NOMO-1 treated with DMSO at 0.1 percent for 48 hours (cell line): Measurements from ENCODE around the gene EMX1.

Experiments used
- DNase-seq: peaks from one replicate; lab custom pipeline; 2025; ENCODE audit not compliant: unreplicated experiment; lab: John Stamatoyannopoulos, UW

EMX1 gene

DNA sequence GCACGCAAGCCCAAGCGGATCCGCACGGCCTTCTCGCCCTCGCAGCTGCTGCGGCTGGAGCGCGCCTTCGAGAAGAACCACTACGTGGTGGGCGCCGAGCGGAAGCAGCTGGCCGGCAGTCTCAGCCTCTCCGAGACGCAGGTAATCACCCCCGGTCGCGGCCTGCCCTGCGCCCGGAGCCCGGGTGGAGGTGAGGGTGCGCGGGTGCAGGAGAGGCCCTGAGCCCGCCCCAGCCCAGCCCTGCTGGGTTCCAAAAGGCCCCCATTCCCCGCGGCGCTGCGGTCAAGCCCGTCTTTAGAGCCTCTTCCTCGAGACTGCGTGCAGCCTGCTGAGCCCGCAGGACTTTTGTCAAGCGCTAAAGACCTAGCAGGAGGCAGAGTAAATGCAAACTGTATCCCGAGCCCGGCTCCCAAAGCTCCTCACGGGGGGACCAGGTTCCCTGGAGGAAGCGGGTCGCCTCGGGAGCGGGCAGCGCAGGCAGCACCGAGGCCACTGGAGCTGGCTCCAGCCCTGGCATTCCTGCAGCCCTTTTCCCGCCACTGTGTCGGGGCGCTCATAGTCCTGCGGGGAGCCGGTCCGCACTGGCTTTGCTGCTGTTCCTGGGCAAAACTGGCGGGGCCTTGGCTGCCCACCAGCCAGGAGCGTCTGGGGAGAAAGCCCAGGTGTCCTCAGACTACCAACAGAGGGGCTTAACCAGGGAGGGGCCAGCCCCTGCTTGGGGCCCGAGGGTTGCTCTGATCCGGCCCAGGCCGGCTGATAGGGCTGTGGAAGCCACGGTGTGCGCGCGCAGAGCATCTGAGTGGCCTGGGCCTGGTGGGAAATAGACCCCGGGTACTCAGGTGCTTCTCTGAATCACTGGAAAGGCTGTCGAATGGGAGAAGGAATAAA is 7.3 kb downstream of the EMX1 start:
- no peak for DNase-seq

DNA sequence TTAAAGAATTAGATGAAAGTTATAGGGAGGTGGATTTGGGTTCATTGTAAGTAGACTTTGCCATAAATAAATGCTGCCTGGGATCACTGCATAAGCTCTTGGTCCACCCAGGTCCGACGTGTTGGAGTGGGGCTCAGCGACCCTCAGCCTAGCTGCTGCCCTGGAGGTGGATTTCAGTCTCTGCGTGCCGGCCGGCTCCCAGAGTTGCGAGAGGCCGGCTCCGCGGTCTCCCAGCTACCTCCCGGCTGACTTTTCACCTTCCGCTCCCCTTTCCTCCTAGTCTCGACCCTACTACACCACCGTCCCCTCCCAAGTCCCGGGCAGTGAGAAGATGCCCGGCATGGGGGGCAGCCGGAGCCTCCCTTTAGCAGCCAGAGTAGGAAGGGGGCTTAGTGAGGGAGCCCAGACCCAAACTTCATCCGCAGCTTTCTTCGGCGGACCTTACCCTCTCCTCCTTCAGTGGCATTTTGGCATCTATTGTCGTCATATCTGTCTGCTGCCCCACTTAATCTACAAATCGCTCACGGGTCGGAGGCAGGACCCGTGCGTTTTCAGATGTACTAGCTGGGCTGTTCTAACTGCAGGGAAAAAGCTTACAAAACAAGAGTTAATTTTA is 8.1 kb downstream of the EMX1 start:
- no peak for DNase-seq

DNA sequence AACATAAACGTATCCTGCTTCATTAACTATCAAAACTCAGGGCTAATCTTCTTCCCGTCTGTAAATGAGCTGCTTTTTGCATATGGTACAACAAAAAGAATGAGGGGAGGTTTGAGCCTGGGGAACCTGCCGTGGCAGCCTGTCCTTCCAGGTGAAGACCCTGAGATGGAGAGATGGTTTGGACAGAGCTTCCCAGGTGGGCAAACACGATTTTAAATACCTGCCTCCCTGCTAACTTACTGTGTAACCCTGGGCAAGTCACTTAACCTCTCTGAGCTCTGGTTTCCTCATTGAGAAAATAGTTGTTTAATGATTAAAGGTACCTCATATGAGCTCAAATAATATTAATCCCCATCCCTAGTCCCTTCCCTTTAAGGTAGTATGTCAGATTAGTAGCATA is 9.0 kb downstream of the EMX1 start:
- no peak for DNase-seq

DNA sequence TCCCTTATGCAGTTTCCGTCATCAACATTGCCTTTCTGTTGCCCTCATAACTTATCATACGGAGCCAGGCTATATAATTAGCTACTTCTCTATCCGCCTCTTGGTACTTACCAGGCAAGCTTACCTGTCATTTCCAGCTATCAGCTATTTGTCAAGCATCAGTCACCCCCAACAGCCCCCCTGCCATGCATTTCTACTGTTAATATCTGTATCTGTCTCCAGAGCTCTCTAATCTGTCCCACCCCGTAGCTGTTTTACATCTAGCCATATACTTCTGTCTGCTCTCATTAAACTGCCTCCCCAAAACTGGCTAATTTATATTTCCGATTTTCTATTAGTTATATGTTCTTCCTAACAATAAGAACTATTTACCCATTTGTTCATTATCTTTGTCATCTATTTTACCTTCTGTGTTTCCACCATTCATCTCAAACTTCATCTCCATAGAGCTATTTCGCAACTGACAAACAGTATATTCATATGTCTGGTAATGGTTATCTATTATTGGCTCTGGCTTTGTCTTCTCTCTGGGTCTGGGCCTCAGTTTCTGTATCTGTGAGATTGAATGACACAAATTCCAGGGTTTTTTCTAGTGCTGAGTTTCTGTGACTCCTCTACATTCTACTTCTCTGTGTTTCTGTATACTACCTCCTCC is 9.6 kb downstream of the EMX1 start:
- no peak for DNase-seq

DNA sequence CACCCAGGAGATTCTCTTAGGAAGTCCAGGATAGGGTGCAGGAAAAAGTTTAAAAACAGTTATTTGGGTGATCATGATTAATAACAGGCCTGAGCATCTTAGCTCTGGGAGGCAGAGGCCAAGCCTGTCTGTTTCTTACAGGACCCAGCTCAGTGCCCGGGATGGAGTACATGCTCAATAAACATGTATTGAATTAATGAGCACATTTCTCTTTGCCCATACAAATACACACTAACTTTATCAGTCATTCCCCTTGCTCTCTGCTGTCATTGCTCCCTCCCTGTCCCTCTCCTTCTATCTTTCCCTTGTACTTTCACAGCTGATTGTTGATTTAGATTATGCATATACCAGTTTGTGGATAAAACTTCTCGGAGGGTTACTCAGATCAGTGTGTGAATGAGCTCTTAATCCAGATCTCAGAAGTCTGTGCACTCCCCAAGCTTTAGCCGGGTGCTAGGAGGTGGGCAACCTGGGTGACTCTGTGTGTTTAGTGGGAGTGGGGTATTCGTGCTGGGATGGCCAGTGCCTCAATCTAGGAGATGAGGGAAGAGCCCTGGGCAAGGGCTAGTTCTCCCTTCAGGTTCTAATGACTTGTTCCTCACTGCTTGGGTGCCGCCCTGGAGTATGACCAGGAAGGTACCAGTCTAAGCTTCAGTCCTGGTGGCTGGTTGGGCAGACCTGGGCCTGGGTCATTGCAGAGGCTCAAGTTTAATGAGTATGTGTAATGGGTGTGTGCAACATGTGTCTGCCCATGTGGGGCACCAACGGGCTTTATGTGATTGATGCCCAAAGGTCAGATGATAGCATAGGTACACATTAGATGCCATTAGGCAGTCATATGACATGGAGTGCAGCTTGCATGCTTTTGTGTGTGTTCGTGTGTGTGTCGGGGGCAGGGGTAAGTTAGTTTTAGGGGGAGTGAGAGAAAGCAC is 10.6 kb downstream of the EMX1 start:
- DNase-seq: no peak

DNA sequence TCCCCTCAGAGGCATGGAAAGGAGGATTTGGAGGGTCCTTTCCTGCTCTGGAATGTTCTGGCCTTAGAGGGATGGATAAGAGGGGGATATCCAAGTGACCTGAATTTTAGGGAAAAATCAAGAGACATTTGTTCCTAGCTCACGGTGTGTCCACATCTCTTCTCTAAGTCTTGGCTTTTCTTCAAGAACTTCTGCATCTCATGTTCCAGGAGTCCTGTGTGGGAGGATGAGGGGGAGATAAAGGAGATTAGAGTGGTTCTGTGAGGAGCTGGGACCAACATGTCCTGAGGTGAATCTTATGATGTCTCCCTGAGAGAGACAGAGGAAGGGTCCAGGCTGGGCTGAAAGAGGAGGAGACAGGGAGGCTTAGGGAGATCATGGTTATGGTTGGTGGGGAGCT is 11.7 kb downstream of the EMX1 start:
- no peak for DNase-seq

DNA sequence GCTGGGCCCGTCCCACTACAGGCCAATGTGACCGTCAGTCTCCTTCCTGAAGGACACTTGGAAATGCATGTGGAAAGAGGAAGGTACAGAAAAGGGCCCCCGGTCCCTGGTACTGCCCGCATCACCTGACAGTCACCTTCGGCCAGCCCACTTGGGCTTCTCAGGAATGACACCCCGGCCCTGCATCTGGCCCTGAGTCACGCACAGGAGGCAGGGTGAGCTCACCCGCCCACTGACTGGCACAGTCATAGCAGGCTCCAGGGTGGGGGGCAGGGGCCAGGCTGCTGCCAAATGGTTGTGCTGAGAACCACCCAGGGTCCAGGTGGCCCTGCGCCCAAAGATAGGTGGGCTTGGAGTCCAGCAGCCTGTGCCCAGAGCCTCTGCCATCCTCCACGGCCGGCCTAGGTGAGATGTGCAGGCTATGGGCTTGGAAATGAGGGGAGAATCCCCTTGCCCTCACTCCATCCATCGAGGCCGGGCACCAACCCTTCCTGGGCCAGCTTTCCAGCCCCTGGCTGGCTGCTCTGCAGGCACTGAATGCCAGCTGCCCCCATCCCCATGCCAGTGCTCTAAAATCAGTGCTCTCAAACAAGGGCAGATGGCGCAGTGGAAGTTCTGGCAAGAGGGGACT is 14.1 kb downstream of the EMX1 start:
- DNase-seq: no peak

DNA sequence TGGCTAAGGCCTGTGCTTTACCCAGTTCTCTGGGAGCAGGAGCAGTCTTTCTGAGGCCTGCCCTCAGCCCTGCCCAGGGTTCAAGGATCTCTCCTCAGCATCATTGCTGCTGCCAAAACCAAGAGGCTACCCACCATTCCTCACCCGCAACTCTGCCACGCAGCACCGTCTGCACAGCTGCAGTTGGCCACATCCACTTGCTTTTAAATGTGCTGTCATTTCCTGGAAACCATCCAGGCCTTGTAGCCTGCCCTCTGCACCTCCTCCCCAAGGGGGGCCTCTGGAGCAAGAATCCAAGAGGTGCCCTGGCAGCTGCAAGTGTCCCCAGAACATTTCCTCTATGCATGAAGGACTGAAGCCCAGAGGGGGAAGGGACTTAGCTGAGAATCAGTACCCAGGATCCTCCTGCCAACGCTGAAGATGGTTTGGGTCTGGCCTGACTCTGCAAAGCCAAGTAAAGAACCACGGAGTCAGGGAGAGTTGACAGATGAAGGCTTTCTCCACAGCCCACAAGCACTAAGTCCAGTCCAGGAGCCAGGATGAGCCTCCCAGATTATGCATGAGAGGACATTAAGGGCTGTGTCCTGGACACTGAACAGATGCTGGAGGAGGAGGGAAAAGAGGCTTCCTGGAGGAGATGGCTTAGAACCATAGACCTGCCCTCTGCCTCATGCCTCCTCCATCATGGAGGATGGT is 14.9 kb downstream of the EMX1 start:
- DNase-seq: no peak

DNA sequence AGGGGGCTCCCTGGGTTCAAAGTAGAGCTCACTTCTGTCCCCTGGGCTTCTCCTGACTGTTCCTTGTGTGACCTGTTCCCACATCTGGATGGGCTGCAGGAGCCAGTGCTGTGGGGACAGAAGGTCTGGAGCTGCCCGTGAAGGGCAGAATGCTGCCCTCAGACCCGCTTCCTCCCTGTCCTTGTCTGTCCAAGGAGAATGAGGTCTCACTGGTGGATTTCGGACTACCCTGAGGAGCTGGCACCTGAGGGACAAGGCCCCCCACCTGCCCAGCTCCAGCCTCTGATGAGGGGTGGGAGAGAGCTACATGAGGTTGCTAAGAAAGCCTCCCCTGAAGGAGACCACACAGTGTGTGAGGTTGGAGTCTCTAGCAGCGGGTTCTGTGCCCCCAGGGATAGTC is 15.5 kb downstream of the EMX1 start:
- no peak for DNase-seq

DNA sequence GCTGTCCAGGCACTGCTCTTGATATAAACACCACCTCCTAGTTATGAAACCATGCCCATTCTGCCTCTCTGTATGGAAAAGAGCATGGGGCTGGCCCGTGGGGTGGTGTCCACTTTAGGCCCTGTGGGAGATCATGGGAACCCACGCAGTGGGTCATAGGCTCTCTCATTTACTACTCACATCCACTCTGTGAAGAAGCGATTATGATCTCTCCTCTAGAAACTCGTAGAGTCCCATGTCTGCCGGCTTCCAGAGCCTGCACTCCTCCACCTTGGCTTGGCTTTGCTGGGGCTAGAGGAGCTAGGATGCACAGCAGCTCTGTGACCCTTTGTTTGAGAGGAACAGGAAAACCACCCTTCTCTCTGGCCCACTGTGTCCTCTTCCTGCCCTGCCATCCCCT is 15.9 kb downstream of the EMX1 start:
- DNase-seq: no peak

DNA sequence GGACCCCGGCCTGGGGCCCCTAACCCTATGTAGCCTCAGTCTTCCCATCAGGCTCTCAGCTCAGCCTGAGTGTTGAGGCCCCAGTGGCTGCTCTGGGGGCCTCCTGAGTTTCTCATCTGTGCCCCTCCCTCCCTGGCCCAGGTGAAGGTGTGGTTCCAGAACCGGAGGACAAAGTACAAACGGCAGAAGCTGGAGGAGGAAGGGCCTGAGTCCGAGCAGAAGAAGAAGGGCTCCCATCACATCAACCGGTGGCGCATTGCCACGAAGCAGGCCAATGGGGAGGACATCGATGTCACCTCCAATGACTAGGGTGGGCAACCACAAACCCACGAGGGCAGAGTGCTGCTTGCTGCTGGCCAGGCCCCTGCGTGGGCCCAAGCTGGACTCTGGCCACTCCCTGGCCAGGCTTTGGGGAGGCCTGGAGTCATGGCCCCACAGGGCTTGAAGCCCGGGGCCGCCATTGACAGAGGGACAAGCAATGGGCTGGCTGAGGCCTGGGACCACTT is 16.4 kb downstream of the EMX1 start:
- no peak for DNase-seq

DNA sequence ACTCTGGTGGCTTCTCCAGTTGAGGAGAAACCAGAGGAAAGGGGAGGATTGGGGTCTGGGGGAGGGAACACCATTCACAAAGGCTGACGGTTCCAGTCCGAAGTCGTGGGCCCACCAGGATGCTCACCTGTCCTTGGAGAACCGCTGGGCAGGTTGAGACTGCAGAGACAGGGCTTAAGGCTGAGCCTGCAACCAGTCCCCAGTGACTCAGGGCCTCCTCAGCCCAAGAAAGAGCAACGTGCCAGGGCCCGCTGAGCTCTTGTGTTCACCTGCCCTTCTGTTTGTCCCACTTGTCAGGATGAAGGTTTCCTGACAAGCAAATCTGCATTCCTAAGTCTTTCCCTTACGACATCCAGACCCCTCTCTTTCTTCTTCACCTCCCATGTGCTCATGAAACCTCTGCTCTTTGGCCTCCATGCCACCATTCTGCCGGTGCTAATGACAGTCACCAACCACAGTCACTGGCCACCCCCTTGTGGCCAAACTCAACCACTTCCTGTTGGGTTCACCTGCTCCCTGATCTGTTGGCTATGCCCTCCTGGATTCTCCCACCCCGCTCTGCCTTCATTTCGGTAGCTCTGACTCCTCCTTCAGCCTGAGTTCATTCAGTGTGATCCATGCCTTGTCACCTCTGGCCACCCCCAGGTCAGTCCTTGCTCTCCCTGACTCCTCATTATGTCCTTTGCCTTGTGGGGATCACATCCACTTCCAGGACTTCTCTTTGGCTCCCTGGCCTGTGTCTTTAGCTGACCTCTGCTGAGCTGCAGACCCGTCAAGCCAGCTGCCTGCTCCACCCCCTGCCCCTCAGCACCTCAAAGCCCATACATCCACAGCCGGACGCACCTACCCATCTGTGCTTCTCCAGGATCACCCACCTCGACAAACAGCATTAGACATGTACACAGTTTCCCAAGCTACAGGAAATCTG is 17.6 kb downstream of the EMX1 start:
- no peak for DNase-seq

DNA sequence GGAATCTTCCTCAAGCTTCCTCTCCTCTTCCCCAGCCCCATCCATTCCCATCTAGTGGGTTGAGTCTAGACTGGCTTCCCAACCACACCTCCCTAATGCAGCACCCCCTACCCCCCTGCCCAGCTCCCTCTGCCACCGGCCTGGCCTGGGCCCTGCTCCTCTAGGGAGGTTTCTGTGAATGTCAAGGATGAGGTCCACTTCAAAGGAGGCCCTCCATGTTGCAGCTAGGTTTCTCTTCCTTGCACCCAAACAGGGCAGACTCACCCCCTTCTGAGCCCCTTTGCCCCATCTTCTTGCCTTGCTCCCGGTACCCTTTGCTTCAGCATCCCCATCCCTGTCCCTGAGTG is 18.3 kb downstream of the EMX1 start:
- DNase-seq: no peak

DNA sequence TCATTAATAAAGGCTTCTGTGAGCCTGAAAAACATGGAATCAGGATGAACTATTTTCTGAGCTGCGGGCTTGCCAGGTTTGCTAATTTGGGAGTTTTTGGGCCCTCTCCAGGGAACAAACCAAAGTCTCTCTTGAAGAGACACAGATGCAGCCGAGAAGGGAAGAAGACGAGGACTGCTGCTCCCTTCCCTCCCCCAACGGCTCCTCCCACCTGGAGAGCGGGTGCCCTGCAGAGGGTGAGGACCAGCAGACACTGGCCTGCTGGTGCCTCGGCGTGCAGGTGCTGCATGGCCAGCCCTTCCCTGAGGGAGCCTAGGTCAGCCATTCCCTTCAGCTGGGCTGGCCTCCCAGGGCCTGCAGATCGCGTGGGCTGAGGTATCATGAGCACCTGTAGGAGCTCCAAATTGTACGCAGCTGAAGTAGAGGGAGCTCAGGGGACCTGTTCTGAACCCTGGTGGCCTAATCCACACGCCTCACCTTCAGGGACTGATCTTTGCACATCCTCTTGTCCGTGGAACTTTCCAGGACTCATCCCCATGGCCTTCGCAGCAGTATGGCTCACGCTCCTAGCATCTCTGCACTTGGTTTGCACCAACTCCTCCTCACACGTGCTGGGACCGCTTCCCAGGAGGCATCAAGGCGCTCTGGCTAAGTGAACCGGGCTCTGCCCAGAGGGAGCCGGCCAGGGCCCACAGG is 19.5 kb downstream of the EMX1 start:
- no peak for DNase-seq

DNA sequence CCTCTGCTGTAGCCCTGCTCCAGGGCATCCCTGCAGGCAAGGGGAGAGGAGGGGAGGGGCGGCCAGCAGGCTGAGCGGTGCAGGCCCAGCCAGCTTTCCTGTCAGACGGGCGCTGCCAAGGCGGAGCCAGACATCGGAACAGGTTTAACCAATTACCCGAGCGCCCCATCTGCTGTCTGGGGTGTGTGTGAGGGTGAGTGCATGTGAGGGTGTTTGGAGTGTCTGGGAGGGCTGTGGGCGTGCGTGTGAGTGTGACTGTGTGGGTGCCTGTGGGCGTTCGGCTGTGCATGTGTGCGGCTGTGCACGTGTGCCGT is 20.0 kb downstream of the EMX1 start:
- DNase-seq: no peak

DNA sequence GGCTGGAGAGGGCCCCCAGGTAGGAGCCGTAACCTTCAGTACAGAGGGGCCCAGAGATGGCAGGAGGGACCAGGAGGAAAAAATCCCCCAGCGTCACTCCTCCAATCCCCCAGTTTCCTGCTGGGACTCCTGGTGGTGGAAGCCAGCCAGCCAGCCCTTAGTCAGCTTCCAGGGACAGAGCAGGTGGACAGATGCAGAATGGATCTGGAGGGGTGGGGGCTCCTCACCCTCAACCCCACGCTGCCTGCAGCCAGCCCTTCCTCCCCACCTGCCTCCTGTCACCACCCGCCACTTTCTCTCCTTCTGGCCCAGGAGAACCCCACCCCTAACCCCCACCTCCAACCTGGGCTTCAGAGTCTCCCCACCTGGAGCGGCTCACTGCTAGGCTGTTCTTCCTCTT is 21.1 kb downstream of the EMX1 start:
- no peak for DNase-seq

DNA sequence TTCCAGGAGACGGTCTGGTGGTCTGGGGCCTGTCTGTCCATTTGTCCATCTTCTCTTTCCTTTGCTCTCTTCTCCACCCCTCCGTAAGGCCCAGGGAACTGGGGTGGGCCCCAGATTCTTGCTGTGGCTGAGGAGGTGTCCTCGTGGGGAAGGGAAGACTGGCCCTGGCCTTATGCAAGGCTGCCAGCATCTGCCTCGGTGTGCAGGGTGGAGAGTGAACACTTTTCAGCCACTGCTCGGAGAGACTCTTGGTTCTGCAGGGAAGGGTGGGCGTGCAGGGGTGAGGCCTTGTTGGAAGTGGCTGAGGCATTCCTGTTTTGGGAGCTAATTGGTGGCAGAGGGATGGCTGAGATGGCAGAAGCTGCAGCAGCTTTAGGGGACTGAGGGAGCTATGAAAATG is 23.0 kb downstream of the EMX1 start:
- DNase-seq: no peak

DNA sequence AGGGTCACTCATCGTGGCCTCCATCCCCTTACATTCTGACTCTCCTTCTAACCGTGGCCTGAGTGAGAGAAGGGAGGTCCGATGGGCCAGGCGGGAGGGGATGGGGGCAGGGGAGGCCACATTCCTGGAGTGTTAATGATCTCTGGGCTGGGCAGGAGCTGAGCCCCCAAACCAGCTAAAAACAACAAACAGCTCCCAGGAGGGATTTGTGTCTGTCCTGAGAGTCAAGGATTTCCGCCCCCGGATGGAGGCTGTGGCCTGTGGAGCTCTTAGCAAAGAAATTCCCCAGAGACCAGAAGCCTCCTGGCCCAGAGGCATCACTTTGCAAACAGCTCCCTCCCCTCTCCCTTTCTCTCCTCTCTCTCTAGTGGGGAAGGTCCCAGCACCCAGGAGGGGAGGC is 23.5 kb downstream of the EMX1 start:
- no peak for DNase-seq

DNA sequence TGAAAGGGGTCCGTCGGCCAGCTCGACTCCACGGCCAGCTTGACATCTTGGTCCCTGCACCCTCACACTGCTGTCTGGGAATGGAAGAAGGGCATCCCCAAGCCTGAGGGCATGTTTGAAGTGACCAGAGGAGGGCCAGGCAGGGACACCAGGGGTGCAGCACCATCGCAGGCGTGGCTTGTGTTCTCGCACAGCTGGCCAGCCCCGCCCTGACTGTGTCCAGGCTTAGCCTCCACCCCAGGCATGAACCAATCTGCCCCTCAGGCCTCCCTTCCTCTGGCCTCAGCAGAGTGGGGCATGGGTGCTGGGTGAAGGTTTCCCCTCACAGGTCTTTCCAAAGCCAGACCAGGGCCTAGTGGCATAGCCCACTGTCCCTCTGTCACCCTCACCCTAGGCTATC is 25.0 kb downstream of the EMX1 start:
- no peak for DNase-seq
